ENCODE measurements around the gene SPATS2L.

Gene SPATS2L

GRCh38 chr2:200397785-200398184 lies 91.3 kb downstream of the SPATS2L start:
- H3K36me3 ChIP-seq (ENCODE audit: low read depth), result peaks cover 6% of the 10 kb centered on the region; the same call in 1 of the 2 replicates
- TF ChIP-seq CTCF (IDR thresholded peaks at IDR 0.05; ENCODE audit: poor library complexity, severe bottlenecking), result no peak
- no peak for DNase-seq (ENCODE audit: low spot score)

GRCh38 chr2:200399046-200399445 lies 92.6 kb downstream of the SPATS2L start:
- Histone ChIP-seq H3K27ac (ENCODE audit: poor library complexity, severe bottlenecking) (peak overlapping the region; percentile 19), H3K36me3 (ENCODE audit: low read depth) (peaks cover 6% of the 10 kb centered on the region; the same call in 1 of the 2 replicates), H3K9me3 (ENCODE audit: severe bottlenecking) (no peaks in the 10 kb centered on the region), H3K4me1 (ENCODE audit: insufficient read depth, poor library complexity, severe bottlenecking) (peaks cover 21% of the 10 kb centered on the region), H3K4me3 (ENCODE audit: severe bottlenecking) (no peak overlapping the region), H3K27me3 (ENCODE audit: insufficient read depth, poor library complexity, severe bottlenecking) (no peaks in the 10 kb centered on the region)
- DNase-seq (ENCODE audit: low spot score) (no peak), ATAC-seq (ENCODE audit: low read depth) (peak; percentile 64; the same call in 1 of the 3 replicates)
- no peak for TF ChIP-seq CTCF (IDR thresholded peaks at IDR 0.05; ENCODE audit: poor library complexity, severe bottlenecking)

More at GRCh38 chr2:200397785-200398184, 91.3 kb downstream of the SPATS2L start:
- peak; percentile 71 for ATAC-seq (ENCODE audit: low read depth)
- Histone ChIP-seq H3K4me3 (ENCODE audit: severe bottlenecking) (no peak overlapping the region), H3K4me1 (ENCODE audit: insufficient read depth, poor library complexity, severe bottlenecking) (peaks cover 21% of the 10 kb centered on the region), H3K9me3 (ENCODE audit: severe bottlenecking) (no peaks in the 10 kb centered on the region), H3K27me3 (ENCODE audit: insufficient read depth, poor library complexity, severe bottlenecking) (no peaks in the 10 kb centered on the region), H3K27ac (ENCODE audit: poor library complexity, severe bottlenecking) (peak overlapping the region; percentile 19)

- no peaks in the 10 kb centered on the region for H3K9me3 ChIP-seq (ENCODE audit: severe bottlenecking)
- H3K36me3 ChIP-seq (ENCODE audit: low read depth), result peaks cover 6% of the 10 kb centered on the region; the same call in 1 of the 2 replicates
- peaks cover 25% of the 10 kb centered on the region for H3K4me1 ChIP-seq (ENCODE audit: insufficient read depth, poor library complexity, severe bottlenecking)
- ATAC-seq (ENCODE audit: low read depth), result no peak
- peak overlapping the region; percentile 19 for H3K27ac ChIP-seq (ENCODE audit: poor library complexity, severe bottlenecking)
- DNase-seq (ENCODE audit: low spot score), result no peak
- H3K4me3 ChIP-seq (ENCODE audit: severe bottlenecking), result no peak overlapping the region
- no peaks in the 10 kb centered on the region for H3K27me3 ChIP-seq (ENCODE audit: insufficient read depth, poor library complexity, severe bottlenecking)
- no peak for TF ChIP-seq CTCF (IDR thresholded peaks at IDR 0.05; ENCODE audit: poor library complexity, severe bottlenecking)
Observed at GRCh38 chr2:200399636-200400035, 93.1 kb downstream of the SPATS2L start.

GRCh38 chr2:200403814-200404213 lies 97.3 kb downstream of the SPATS2L start:
- no peak for DNase-seq (ENCODE audit: low spot score)
- peaks cover 50% of the 10 kb centered on the region for H3K4me1 ChIP-seq (ENCODE audit: insufficient read depth, poor library complexity, severe bottlenecking)
- ATAC-seq (ENCODE audit: low read depth), result no peak

More at GRCh38 chr2:200403814-200404213, 97.3 kb downstream of the SPATS2L start:
- Histone ChIP-seq H3K27ac (ENCODE audit: poor library complexity, severe bottlenecking) (peak overlapping the region; percentile 95), H3K4me3 (ENCODE audit: severe bottlenecking) (no peak overlapping the region), H3K27me3 (ENCODE audit: insufficient read depth, poor library complexity, severe bottlenecking) (no peaks in the 10 kb centered on the region), H3K9me3 (ENCODE audit: severe bottlenecking) (no peaks in the 10 kb centered on the region), H3K36me3 (ENCODE audit: low read depth) (peaks cover 6% of the 10 kb centered on the region; the same call in 1 of the 2 replicates)
- TF ChIP-seq CTCF (IDR thresholded peaks at IDR 0.05; ENCODE audit: poor library complexity, severe bottlenecking), result no peak
